K562 (cell line): ENCODE results near the gene IFNGR1. TPM values are rescaled to one million over a fixed set of nuclear protein-coding genes. Genes with fewer than 3 reads are reported as not detected.

Experiments
- ATAC-seq: fragments of 200-7000 bp; cut with Tn5 transposase; 3 replicates; pipeline ENCODE4 v1.9.1; 2020; ENCODE audit warnings: moderate library complexity
- BruUV-seq: library from RNA; stranded (reverse); fragments of 400-500 nt; replicated peaks from 2 replicates; lab custom pipeline; 2021; lab: Mats Ljungman, UMichigan
- CTCF ChIA-PET: fragments of 300-600 bp; formaldehyde crosslinking; extraction: SDS; loops from one replicate; lab custom pipeline; 2021; ENCODE audit warnings: low intra/inter-chr PET ratio; lab: Yijun Ruan, JAX
- POLR2A ChIA-PET: fragments of 300-600, 350-650 bp; sonication (Branson Sonifier 250); formaldehyde crosslinking; extraction: SDS; loops from one replicate; lab custom pipeline; 2021; ENCODE audit warnings: antibody characterized with exemption, inconsistent platforms; lab: Yijun Ruan, JAX
- DNase-seq, 4 experiments: peaks; one replicate each; pipeline versions ENCODE4 v3.0.0 to v3.0.0-alpha.2; 2011 to 2018; ENCODE audit warnings: low spot score in 3 of 4, mixed read lengths in 3 of 4; ENCODE audit errors: extremely low read depth in 1 of 4
- FAIRE-seq: peaks from 2 replicates; lab custom pipeline; 2011; peaks lifted over from hg19 to GRCh38; lab: Jason Lieb, UNC
- H2AFZ ChIP-seq: 2 replicates; pipeline ENCODE4 v1.6.0; 2011; ENCODE audit warnings: low read depth, low read length, control low read depth, inconsistent platforms
- H3K27ac ChIP-seq: fragments of 200-600 bp; 3 replicates; pipeline ENCODE4 v1.8.0; 2011; ENCODE audit warnings: low read depth, mild to moderate bottlenecking, control low read depth, inconsistent platforms, low read length, moderate library complexity, mixed read lengths; ENCODE audit errors: extremely low read depth
- H3K27me3 ChIP-seq, 2 experiments: fragments of 300-600 bp in 1 of 2; 2 replicates in 1 of 2; 3 replicates in 1 of 2; pipeline versions ENCODE4 v1.6.0 to v1.8.0; 2011; ENCODE audit warnings: inconsistent platforms in 2 of 2, low read length in 2 of 2, mild to moderate bottlenecking in 1 of 2, mixed read lengths in 1 of 2, moderate library complexity in 1 of 2; ENCODE audit not compliant: control insufficient read depth in 2 of 2, insufficient read depth in 2 of 2
- H3K36me3 ChIP-seq: fragments of 300-600 bp; 3 replicates; pipeline ENCODE4 v1.8.0; 2011; ENCODE audit warnings: mild to moderate bottlenecking, low read length, inconsistent platforms; ENCODE audit not compliant: control insufficient read depth, insufficient read depth
- H3K4me1 ChIP-seq, 2 experiments: fragments of 200-600 bp in 1 of 2; replicated peaks in 1 of 2; 2 replicates in 1 of 2; 3 replicates in 1 of 2; pipeline versions ENCODE4 v1.5.1 to v1.8.0; 2011; ENCODE audit warnings: inconsistent platforms in 2 of 2, low read length in 2 of 2, mild to moderate bottlenecking in 1 of 2, mixed read lengths in 1 of 2, moderate library complexity in 1 of 2; ENCODE audit not compliant: control insufficient read depth in 2 of 2, insufficient read depth in 2 of 2
- H3K4me2 ChIP-seq: 2 replicates; pipeline ENCODE4 v1.6.1; 2011; ENCODE audit warnings: low read length, control low read depth, inconsistent platforms, mixed read lengths; ENCODE audit not compliant: insufficient read depth
- H3K4me3 ChIP-seq: fragments of 200-600 bp; sonication (generic), shearing (Covaris generic); 2 replicates; pipeline ENCODE4 v1.5.1; 2016; ENCODE audit warnings: control low read depth, inconsistent platforms
- H3K79me2 ChIP-seq: fragments of 200-600 bp; 3 replicates; pipeline ENCODE4 v1.8.0; 2011; ENCODE audit warnings: low read length, inconsistent platforms; ENCODE audit not compliant: control insufficient read depth, insufficient read depth
- H3K9ac ChIP-seq, 2 experiments: 2 replicates each; pipeline versions ENCODE4 v1.6.0 to v1.6.1; 2011; ENCODE audit warnings: low read depth in 2 of 2, low read length in 2 of 2, control low read depth in 1 of 2, inconsistent platforms in 1 of 2, mild to moderate bottlenecking in 1 of 2, mixed read lengths in 1 of 2; ENCODE audit not compliant: insufficient read depth in 1 of 2
- H3K9me1 ChIP-seq: one replicate; pipeline ENCODE4 v1.6.0; 2011; ENCODE audit warnings: inconsistent platforms, mild to moderate bottlenecking, low read length, moderate library complexity; ENCODE audit not compliant: control insufficient read depth, insufficient read depth
- H3K9me3 ChIP-seq: replicated peaks from 2 replicates; pipeline ENCODE4 v1.5.1; 2011; ENCODE audit warnings: low read depth, low read length, inconsistent platforms; ENCODE audit not compliant: control insufficient read depth, insufficient read depth
- H4K20me1 ChIP-seq: replicated peaks from 2 replicates; pipeline ENCODE4 v1.6.1; 2011; ENCODE audit warnings: low read length, inconsistent platforms, mixed read lengths; ENCODE audit not compliant: control insufficient read depth, insufficient read depth
- BDP1 ChIP-seq: IDR thresholded peaks from 3 replicates; pipeline ENCODE4 v1.6.1; 2011; ENCODE audit not compliant: insufficient read length, insufficient read depth
- MYBL2 ChIP-seq, 2 experiments: fragments of 450-650 bp in 1 of 2; sonication (generic) in 1 of 2; formaldehyde crosslinking in 1 of 2; IDR thresholded peaks; 2 replicates each; pipeline versions ENCODE4 v1.6.1 to v1.8.1; 2017 to 2022; ENCODE audit warnings: borderline replicate concordance in 1 of 2, inconsistent platforms in 1 of 2, low read depth in 1 of 2, mild to moderate bottlenecking in 1 of 2, missing genetic modification reagents in 1 of 2, moderate library complexity in 1 of 2
- NFE2 ChIP-seq: IDR thresholded peaks from 2 replicates; pipeline ENCODE4 v1.6.1; 2014; ENCODE audit warnings: antibody characterized with exemption, low read depth
- PHF8 ChIP-seq: fragments of 200-600 bp; sonication (generic); IDR thresholded peaks from 2 replicates; pipeline ENCODE4 v1.6.1; 2012; ENCODE audit warnings: mixed run types, mild to moderate bottlenecking, inconsistent platforms, low read length, moderate library complexity, borderline replicate concordance
- POU5F1 ChIP-seq: fragments of 150-350 bp; IDR thresholded peaks from 2 replicates; pipeline ENCODE4 v1.6.1; 2014; ENCODE audit warnings: borderline replicate concordance, low read length, low read depth, mild to moderate bottlenecking; ENCODE audit not compliant: partially characterized antibody
- SMAD2 ChIP-seq: fragments of 150-350 bp; IDR thresholded peaks from 2 replicates; pipeline ENCODE4 v1.6.1; 2014; ENCODE audit warnings: low read depth, mild to moderate bottlenecking, low read length
- SREBF1 ChIP-seq: fragments of 150-350 bp; IDR thresholded peaks from 2 replicates; pipeline ENCODE4 v1.6.1; 2014; ENCODE audit warnings: antibody characterized with exemption, low read depth, low read length, borderline replicate concordance
- UBTF ChIP-seq, 2 experiments: IDR thresholded peaks; 2 replicates each; pipeline ENCODE4 v1.6.1; 2012; ENCODE audit warnings: improper control_type of control experiment in 2 of 2, low read depth in 2 of 2, low read length in 2 of 2, borderline replicate concordance in 1 of 2
- ZNF121 ChIP-seq: sonication (generic); formaldehyde crosslinking; conservative IDR thresholded peaks from 2 replicates; pipeline ENCODE4 v1.8.0; 2022; ENCODE audit warnings: missing genetic modification reagents
- ZNF644 ChIP-seq: fragments of 200-800 bp; sonication (Bioruptor generic); IDR thresholded peaks from 2 replicates; pipeline ENCODE4 v1.6.1; 2016; ENCODE audit warnings: low read depth, missing genetic modification characterization, missing compliant biosample characterization
- WGBS: fragments of 100-300 bp; shearing (Covaris generic); methylation state at CpG from one replicate; pipeline ENCODE4 v1.1.6; 2016; ENCODE audit warnings: low coverage, mixed read lengths; ENCODE audit not compliant: insufficient coverage; ENCODE audit errors: missing lambda C conversion rate; 5-methylcytosine and 5-hydroxymethylcytosine counted together
- in situ Hi-C: fragments of 300-500 bp; cut with MboI; formaldehyde crosslinking; loops from 4 replicates; pipeline ENCODE4 v1.15.0; 2018; ENCODE audit warnings: inconsistent platforms, mixed read lengths
- intact Hi-C: fragments of 100-400 bp; cut with micrococcal nuclease; formaldehyde crosslinking; loops from 2 replicates; pipeline ENCODE4 v1.14.2; 2022
- polyA plus RNA-seq, 8 experiments: library from polyadenylated mRNA; depleted of rRNA in 4 of 8; stranded (reverse) in 5 of 8; unstranded in 3 of 8; fragments of >200 nt; fragmentation: Nextera tagmentation in 2 of 8; fragmentation: Illumina TruSeq in 1 of 8; extraction: Ambion mirVana in 2 of 8; extraction: Trizol in 1 of 8; gene quantifications; 2 replicates each; pipeline versions ENCODE4 v1.2.1 to v1.2.3, GENCODE V29; 2011 to 2014; ENCODE audit warnings: inconsistent platforms in 1 of 8, missing spikeins in 1 of 8
- total RNA-seq, 7 experiments: library from RNA; depleted of rRNA in 6 of 7; stranded (reverse); fragments of >200 nt in 6 of 7; fragmentation: Illumina TruSeq in 2 of 7; extraction: Trizol in 2 of 7; gene quantifications; 2 replicates each; pipeline versions ENCODE4 v1.2.1 to v1.2.3, GENCODE V29; 2011 to 2021; ENCODE audit warnings: low replicate concordance in 1 of 7
- TF ChIP-seq, protein P1 (sequence below), 3 experiments: fragments of 200-800 bp in 1 of 3; sonication (Bioruptor generic) in 1 of 3; sonication (generic) in 1 of 3; formaldehyde crosslinking in 1 of 3; IDR thresholded peaks; 2 replicates each; pipeline versions ENCODE4 v1.6.1 to v1.8.0; 2016 to 2022; ENCODE audit warnings: mild to moderate bottlenecking in 2 of 3, missing compliant biosample characterization in 2 of 3, missing genetic modification characterization in 2 of 3, missing genetic modification reagents in 1 of 3
- TF ChIP-seq, protein P2 (sequence below): fragments of 450-650 bp; IDR thresholded peaks from 2 replicates; pipeline ENCODE4 v1.6.1; 2017; ENCODE audit warnings: mild to moderate bottlenecking, moderate library complexity
- TF ChIP-seq, protein P3 (sequence below): fragments of 450-650 bp; IDR thresholded peaks from 2 replicates; pipeline ENCODE4 v1.6.1; 2018; ENCODE audit not compliant: partially characterized antibody

IFNGR1 gene
- total and polyA plus RNA-seq, 9 of the 15 experiments (the other 6 are each of a cell fraction or from before 2014, with no cell fraction given), result 14.7 to 47.0 (median 26.7) TPM

GRCh38 chr6:137201006-137201405, 18.2 kb downstream of the IFNGR1 start:
- DNase-seq (no peak), FAIRE-seq (no peak), ATAC-seq (no peak)
- no TSS peak for BruUV-seq
- H3K4me2 ChIP-seq, result no peak overlapping the region
- no peaks in the 10 kb centered on the region for H3K4me1 ChIP-seq
- CTCF ChIA-PET, result no interaction called here
- no peaks in the 10 kb centered on the region for H3K27me3 ChIP-seq
- H2AFZ ChIP-seq, result no peak overlapping the region
- in situ Hi-C loops (no loop called here), intact Hi-C loops (no loop called here)
- H4K20me1 ChIP-seq, result no peaks in the 10 kb centered on the region
- H3K9ac ChIP-seq, result no peak overlapping the region
- no peak overlapping the region for H3K4me3 ChIP-seq
- H3K79me2 ChIP-seq, result no peaks in the 10 kb centered on the region
- POLR2A ChIA-PET, result no interaction called here
- no peaks in the 10 kb centered on the region for H3K9me3 ChIP-seq
- peaks cover 59% of the 10 kb centered on the region for H3K36me3 ChIP-seq
- H3K27ac ChIP-seq, result no peak overlapping the region
- 82% methylated on average over 1 of the region's 1 CpG for WGBS
- no peaks in the 10 kb centered on the region for H3K9me1 ChIP-seq
- no peak for TF ChIP-seq PHF8
- TF ChIP-seq NFE2, result no peak
- TF ChIP-seq, protein P1, sequence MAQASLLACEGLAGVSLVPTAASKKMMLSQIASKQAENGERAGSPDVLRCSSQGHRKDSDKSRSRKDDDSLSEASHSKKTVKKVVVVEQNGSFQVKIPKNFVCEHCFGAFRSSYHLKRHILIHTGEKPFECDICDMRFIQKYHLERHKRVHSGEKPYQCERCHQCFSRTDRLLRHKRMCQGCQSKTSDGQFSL (CRISPR knock-in tag; IDR thresholded peaks at IDR 0.05), result no peak
- TF ChIP-seq, protein P1 (tag; IDR thresholded peaks at IDR 0.05), result no peak
- TF ChIP-seq, protein P2, sequence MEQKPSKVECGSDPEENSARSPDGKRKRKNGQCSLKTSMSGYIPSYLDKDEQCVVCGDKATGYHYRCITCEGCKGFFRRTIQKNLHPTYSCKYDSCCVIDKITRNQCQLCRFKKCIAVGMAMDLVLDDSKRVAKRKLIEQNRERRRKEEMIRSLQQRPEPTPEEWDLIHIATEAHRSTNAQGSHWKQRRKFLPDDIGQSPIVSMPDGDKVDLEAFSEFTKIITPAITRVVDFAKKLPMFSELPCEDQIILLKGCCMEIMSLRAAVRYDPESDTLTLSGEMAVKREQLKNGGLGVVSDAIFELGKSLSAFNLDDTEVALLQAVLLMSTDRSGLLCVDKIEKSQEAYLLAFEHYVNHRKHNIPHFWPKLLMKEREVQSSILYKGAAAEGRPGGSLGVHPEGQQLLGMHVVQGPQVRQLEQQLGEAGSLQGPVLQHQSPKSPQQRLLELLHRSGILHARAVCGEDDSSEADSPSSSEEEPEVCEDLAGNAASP, result no peak
- no peak for TF ChIP-seq SREBF1
- no peak for TF ChIP-seq BDP1
- TF ChIP-seq SMAD2, result no peak
- TF ChIP-seq ZNF644 (tag), result no peak
- TF ChIP-seq POU5F1, result no peak
- TF ChIP-seq, protein P3, sequence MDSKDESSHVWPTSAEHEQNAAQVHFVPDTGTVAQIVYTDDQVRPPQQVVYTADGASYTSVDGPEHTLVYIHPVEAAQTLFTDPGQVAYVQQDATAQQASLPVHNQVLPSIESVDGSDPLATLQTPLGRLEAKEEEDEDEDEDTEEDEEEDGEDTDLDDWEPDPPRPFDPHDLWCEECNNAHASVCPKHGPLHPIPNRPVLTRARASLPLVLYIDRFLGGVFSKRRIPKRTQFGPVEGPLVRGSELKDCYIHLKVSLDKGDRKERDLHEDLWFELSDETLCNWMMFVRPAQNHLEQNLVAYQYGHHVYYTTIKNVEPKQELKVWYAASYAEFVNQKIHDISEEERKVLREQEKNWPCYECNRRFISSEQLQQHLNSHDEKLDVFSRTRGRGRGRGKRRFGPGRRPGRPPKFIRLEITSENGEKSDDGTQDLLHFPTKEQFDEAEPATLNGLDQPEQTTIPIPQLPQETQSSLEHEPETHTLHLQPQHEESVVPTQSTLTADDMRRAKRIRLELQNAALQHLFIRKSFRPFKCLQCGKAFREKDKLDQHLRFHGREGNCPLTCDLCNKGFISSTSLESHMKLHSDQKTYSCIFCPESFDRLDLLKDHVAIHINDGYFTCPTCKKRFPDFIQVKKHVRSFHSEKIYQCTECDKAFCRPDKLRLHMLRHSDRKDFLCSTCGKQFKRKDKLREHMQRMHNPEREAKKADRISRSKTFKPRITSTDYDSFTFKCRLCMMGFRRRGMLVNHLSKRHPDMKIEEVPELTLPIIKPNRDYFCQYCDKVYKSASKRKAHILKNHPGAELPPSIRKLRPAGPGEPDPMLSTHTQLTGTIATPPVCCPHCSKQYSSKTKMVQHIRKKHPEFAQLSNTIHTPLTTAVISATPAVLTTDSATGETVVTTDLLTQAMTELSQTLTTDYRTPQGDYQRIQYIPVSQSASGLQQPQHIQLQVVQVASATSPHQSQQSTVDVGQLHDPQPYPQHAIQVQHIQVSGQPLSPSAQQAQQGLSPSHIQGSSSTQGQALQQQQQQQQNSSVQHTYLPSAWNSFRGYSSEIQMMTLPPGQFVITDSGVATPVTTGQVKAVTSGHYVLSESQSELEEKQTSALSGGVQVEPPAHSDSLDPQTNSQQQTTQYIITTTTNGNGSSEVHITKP, result no peak
- no peak for TF ChIP-seq ZNF121 (CRISPR knock-in tag)
- TF ChIP-seq UBTF (IDR thresholded peaks at IDR 0.05; ENCODE audit: borderline replicate concordance in 1 of 2, low read depth in 2 of 2, low read length in 2 of 2), result no peak
- TF ChIP-seq MYBL2 (IDR thresholded peaks at IDR 0.05; ENCODE audit: low read depth), result no peak
- TF ChIP-seq MYBL2 (CRISPR knock-in tag; IDR thresholded peaks at IDR 0.05; ENCODE audit: borderline replicate concordance), result no peak
